Right atrium auricular region (tissue), 2 donors: ENCODE measurements around the gene RTTN. TPM values are rescaled to one million over a fixed set of nuclear protein-coding genes. Genes with fewer than 3 reads are reported as not detected.

Source experiments
- DNase-seq: peaks from one replicate; pipeline ENCODE4 v3.0.0-alpha.2; 2019; ENCODE audit warnings: low spot score
- H3K27ac ChIP-seq, 2 donors: fragments of 200-600 bp; sonication (generic); 1 replicate in 1 of 2; 2 replicates in 1 of 2; pipeline ENCODE4 v1.5.1; 2016 to 2019
- H3K27me3 ChIP-seq, 2 donors: fragments of 200-600 bp; sonication (generic); one replicate each; pipeline versions ENCODE4 v1.5.1 to v1.6.0; 2017 to 2019
- H3K36me3 ChIP-seq: fragments of 200-600 bp; sonication (generic); one replicate; pipeline ENCODE4 v1.5.1; 2016
- H3K4me1 ChIP-seq, 2 donors: fragments of 200-600 bp; sonication (generic); one replicate each; pipeline versions ENCODE4 v1.5.1 to v1.6.0; 2017 to 2019
- H3K4me3 ChIP-seq, 2 donors: fragments of 200-600 bp; sonication (generic); 1 replicate in 1 of 2; 2 replicates in 1 of 2; pipeline ENCODE4 v1.5.1; 2017 to 2019; ENCODE audit warnings: mild to moderate bottlenecking in 1 of 2, moderate library complexity in 1 of 2
- H3K9me3 ChIP-seq, 2 donors: fragments of 200-600 bp; sonication (generic); one replicate each; pipeline ENCODE4 v1.5.1; 2019
- CTCF ChIP-seq, 2 donors: fragments of 200-600 bp; sonication (generic); IDR thresholded peaks; one replicate each; pipeline ENCODE4 v1.5.1; 2019; ENCODE audit warnings: antibody characterized with exemption in 2 of 2
- total RNA-seq, 2 donors: library from RNA; depleted of rRNA; stranded (reverse); fragments of >200 nt; gene quantifications; one replicate each; pipeline ENCODE4 v1.1.0, GENCODE V29; 2016

The RTTN gene
- total RNA-seq, 2 donors from 2014 or later = 6.3 to 8.0 TPM

DNA sequence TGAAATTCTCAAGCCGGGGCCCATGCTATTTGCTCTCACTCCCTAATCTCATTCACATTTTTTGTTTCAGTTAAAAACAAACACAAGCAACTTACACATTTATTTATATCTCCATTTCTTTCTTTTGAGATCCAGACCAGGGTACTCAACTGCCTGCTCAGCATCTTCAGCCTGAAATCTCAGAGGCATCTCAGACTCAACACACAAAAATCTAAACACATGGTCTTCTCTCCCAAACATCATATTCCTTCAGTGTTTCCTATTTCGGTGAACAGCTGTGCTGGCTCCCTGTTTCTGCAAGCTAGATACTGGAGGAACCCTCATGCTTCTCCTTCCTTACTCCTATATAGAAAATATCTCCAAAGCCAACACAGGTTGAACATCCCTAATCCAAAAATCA is 11.3 kb upstream of the RTTN start:
- H3K4me3 ChIP-seq = no peak overlapping the region
- no peak for TF ChIP-seq CTCF (IDR thresholded peaks at IDR 0.05)
- H3K36me3 ChIP-seq = no peaks in the 10 kb centered on the region
- no peaks in the 10 kb centered on the region for H3K27me3 ChIP-seq
- no peak overlapping the region for H3K27ac ChIP-seq
- H3K4me1 ChIP-seq = no peaks in the 10 kb centered on the region
- DNase-seq = no peak
- no peaks in the 10 kb centered on the region for H3K9me3 ChIP-seq

- Histone ChIP-seq H3K27ac (no peak overlapping the region), H3K27me3 (no peaks in the 10 kb centered on the region), H3K36me3 (no peaks in the 10 kb centered on the region), H3K4me3 (no peak overlapping the region), H3K9me3 (no peaks in the 10 kb centered on the region), H3K4me1 (peaks cover 0 to 16% of the 10 kb centered on the region in 2 donors)
- no peak for DNase-seq
- TF ChIP-seq CTCF (IDR thresholded peaks at IDR 0.05) = no peak
These were observed 1.7 kb upstream of the RTTN start for GRCh38 chr18:70207181-70207580.

- no peaks in the 10 kb centered on the region for H3K36me3 ChIP-seq
- no peaks in the 10 kb centered on the region for H3K27me3 ChIP-seq
- no peak for TF ChIP-seq CTCF (IDR thresholded peaks at IDR 0.05)
- no peaks in the 10 kb centered on the region for H3K9me3 ChIP-seq
- no peak for DNase-seq
- no peak overlapping the region for H3K4me3 ChIP-seq
- H3K27ac ChIP-seq = no peak overlapping the region
- peaks cover 0 to 11% of the 10 kb centered on the region in 2 donors for H3K4me1 ChIP-seq
These were observed 5.2 kb downstream of the RTTN start for GRCh38 chr18:70200286-70200685.

DNA sequence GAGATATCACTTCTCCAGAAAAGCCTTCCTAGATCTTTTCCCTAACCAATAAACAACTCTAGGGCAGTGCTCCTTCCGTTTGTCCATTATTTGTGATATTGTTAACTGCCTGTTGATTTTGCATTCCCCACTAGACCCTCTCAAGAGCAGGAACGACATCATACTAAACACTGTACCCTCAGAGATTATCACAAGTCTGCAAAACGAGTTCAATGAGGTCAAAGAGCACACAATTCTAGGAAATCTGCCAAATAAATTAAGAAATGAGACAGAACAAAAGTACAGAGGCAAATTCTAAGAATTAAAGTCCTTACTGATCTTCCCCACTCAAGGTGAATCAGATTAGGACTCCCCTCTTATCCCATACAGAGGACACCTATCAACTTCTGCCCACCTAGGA is 7.6 kb downstream of the RTTN start:
- Histone ChIP-seq H3K27ac (no peak overlapping the region), H3K36me3 (no peaks in the 10 kb centered on the region)

GRCh38 chr18:70197026-70197425 is 8.5 kb downstream of the RTTN start:
- Histone ChIP-seq H3K27ac (no peak overlapping the region), H3K27me3 (no peaks in the 10 kb centered on the region), H3K9me3 (no peaks in the 10 kb centered on the region), H3K4me3 (no peak overlapping the region), H3K4me1 (no peaks in the 10 kb centered on the region), H3K36me3 (peaks cover 4% of the 10 kb centered on the region)
- no peak for TF ChIP-seq CTCF (IDR thresholded peaks at IDR 0.05)
- DNase-seq = no peak

More for the DNA sequence above, 7.6 kb downstream of the RTTN start:
- TF ChIP-seq CTCF (IDR thresholded peaks at IDR 0.05) = no peak
- Histone ChIP-seq H3K4me1 (no peaks in the 10 kb centered on the region), H3K4me3 (no peak overlapping the region), H3K27me3 (no peaks in the 10 kb centered on the region), H3K9me3 (no peaks in the 10 kb centered on the region)
- DNase-seq = no peak

- no peak for DNase-seq
- peak overlapping the region in 1 of 2 donors; percentile 50 for H3K27ac ChIP-seq
- no peaks in the 10 kb centered on the region for H3K9me3 ChIP-seq
- no peaks in the 10 kb centered on the region for H3K27me3 ChIP-seq
- peak; percentile 55 to 83 for TF ChIP-seq CTCF (IDR thresholded peaks at IDR 0.05)
- peaks cover 9% of the 10 kb centered on the region for H3K36me3 ChIP-seq
- H3K4me1 ChIP-seq = no peaks in the 10 kb centered on the region
- H3K4me3 ChIP-seq = no peak overlapping the region
These were observed 9.5 kb downstream of the RTTN start for GRCh38 chr18:70195852-70196434.
